GM21619 (cell line): ENCODE measurements around the gene TRPM2.
"Not testable (repeated sequence)": the region's sequence is repeated elsewhere in the genome, so short reads cannot be mapped to it uniquely, and the experiment has no call there.

Source experiments
- ATAC-seq: cut with Tn5 transposase; IDR thresholded peaks from one replicate; pipeline ENCODE4 v1.9.1; 2021; ENCODE audit not compliant: unreplicated experiment

TRPM2 gene

DNA sequence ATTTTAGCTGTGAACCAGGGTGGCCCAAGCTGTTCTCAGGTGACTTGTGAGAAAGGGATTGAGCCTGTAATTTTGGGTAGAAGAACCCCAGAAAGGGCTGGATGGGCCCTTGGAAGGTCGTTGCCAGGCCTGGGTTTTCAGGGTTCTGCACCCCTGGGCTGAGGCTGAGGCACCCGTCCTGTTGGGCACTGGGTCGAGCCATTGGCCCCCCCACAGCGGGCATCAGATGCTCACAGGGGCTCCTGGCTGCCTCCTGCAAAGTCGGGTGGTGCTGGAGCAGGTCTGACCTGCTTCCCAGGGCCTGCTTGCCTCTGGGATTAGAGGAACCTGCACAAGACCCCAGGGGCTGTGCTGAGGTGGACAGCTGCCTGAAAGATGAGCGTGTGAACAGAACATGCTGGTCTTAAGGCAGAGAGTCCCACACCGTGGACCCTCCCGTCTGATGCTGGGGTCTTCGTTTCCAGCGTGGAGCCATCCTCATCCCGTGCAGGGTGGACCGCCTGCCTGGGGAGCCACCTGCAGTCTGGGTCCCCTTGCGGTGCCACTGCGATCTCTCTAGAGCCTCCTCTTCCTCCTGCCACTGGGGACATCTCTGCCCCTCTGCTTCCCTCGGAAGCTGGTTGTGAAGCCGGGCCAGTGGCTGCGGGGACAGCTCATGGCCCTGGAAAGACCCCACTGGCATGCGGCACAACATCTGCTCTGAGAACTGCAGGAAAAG lies 1.7 kb upstream of the TRPM2 start:
- no peak for ATAC-seq

DNA sequence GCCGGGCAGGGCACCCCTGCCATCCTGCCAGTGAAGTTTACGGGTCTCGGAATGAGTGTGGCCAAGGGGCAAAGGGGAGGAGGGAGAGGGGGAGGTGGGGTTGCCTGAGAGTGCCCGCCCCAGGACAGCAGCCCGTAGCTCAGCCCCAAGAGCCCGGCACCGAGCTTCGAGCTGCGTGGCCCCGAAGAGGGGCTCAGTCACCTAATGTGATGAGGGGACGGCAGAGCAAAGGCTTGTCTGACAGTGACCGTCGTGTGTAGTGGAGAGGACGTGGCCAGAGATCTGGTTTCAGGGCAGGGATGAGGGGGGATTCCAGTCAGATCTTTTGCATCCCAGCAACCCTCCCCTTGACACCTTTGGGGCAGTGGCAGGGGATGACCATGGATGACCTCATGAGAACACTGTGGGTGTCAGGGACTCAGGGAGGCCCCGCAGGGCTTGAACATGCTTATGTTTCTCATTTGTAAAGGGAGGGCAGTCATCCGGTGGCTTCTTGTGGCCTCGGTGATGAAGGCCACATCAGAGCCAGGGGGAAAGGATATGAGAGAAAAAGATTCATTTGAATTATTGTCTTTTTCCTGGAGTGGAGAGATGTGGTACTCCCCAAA lies 1.1 kb upstream of the TRPM2 start:
- ATAC-seq = no peak

DNA sequence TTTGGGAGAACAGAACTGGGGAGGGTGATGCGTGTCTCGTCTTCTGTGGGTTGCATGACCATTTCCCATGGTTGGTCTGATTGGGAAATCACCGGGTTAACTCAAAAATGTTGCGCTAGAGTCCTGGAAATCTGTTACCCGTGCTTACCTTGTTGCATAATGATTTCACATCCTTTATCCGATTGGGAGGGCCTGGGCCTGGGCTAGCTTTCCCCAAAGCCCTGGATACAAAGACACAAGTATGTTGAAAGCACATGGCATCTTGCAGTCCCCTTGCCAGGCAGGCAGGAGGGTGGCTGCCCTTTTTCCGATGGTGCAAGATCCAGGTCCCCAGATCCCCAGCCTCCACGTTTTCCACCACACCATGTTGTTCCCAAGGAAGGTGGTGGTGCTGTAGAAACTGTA lies 582 bp downstream of the TRPM2 start:
- no peak for ATAC-seq

DNA sequence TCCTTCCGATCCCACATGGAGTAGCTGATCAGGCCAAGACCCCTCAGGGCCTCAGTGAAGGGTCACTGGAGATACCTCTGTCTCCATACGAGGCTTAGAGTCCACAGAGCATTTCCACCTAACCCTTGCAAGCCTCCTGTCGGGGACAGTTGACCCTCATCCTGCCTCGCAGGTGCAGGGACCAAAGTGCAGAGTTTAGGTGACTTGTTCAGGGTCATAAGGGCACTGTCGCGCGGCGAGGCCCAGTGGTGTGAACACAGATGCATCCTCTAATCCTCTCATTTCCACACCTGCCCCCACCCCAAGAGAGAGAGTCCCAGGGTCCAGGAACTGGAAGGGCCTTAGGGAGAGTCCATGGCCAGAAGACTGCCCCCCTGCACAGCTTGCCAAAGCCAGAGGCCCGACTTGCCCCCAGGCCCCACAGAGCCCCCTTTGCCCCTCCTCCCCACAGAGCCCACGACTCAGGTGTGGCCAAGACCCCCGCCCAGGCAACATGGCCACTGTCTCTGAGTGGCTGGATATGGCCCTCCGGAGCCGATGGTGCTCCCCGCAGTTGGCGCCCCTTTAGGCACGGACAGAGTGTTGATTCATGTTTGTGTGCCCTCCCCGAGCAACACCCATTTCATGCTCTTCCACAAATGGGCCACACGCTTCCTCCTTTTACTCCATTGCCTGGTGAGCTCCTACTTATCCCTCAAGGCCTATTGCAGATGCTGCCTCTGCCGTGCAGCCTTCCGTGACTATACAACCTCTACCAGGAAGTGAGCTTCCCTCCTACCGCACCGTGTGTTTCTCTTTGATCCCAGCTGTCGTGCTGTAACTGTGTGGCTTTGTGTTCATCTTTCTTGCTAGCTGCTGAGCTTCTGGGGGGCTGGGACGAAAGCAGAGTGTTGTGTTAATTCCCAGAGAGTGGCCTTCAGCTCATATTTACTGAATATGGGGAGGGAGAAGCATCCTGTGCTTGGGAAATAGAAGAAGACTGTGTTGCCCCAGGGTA lies 1.7 kb downstream of the TRPM2 start:
- ATAC-seq = no peak

DNA sequence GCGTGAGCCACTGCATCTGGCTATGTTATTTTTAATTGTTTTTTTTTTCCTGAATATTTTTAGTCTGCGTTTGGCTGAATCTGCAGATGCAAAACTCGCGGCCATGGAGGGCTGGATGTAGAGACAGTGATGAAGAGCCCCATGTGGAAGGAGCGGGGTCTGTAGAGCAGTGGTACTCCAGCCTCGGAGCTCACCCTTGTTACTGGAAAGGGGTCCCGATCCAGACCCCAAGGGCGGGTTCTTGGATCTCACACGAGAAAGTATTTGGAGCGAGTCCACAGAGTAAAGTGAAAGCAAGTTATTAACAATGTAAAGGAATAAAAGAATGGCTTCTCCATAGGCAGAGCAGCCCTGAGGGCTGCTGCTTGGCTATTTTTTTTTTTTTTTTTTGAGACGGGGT lies 2.7 kb downstream of the TRPM2 start:
- ATAC-seq = no peak

DNA sequence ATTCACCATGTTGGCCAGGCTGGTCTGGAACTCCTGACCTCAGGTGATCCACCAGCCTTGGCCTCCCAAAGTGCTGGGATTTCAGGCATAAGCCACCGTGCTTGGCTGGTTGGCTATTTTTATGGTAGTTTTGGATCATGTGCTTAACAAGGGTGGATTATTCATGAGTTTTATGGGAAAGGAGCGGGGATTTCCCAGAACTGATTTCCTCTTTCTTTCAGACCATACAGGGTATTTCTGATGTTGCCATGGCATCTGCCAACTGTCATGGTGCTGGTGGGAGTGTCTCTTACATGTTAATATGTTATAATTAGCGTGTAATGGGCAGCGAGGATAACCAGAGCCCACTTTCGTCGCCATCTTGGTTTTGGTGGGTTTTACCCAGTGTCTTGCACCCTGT lies 3.2 kb downstream of the TRPM2 start:
- no peak for ATAC-seq

DNA sequence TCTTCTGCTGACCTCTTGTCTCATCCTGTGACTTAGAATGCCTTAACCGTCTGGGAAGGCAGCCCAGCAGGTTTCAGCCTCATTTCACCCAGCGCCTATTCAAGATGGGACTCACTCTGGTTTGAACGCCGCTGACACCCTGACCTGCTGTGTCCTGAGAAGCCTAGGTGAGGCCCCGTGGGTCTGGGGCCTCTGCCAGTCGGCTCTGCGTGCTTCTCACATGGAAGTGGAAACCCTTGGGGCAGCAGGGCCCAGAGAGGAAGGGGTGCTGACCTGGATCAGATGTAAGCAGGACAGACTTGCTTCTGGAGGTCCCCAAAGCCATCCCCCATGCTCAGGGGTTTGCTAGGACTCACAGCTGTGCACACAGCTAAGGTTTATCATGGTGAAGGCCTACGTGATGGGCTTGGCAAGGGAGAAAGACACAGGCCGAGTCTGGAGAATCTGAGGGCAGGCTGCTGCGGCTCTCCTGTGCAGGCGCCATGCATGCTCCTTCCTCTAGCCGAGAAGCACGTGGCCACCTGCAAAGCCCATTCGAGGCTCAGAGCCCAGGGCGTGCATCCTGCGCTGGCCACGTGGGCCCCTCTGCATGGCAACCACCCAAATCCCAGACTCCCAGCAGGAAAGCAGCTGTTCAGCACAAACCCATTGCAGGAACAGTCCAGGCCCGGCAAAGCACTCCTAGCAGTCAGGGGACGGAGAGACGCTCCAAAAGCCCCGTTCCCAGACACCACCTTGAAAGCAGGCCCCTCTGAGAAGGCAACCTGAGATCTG lies 3.8 kb downstream of the TRPM2 start:
- no peak for ATAC-seq

DNA sequence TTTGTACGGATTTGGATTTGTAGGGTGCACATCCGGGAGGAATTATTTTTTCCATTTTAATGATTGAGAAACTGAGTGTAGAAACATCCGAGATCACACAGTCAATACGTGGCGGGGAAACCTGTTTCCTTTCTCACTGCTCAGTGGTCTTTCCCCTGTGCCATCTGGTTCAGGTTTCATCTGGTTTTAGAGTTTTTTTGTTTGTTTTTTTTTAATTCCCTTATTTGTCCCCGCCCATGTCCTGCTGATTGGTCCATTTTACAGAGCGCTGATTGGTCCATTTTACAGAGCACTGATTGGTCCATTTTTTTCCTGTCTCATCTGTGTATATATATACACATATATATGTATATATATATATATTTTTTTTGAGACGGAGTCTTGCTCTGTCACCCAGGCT lies 6.0 kb downstream of the TRPM2 start:
- ATAC-seq = no peak

DNA sequence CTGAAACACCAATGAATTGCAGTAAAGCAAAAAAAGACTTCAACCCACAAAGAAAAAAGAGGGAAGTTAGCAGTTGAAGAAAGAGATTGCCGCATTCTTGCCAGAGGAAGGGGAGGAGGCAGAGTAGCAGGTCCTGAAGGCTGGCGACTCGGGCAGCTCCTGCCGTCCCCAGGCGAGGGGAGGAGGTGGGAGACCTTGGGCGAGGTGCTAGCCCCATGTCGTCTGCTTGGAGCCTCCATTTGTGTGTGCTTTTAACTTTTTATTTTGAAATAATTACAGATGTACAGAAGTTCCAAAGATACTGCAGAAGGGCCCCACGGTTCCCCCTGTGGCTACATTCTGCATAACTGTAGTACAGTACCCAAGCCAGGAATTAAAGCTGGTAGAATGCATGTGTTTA lies 6.7 kb downstream of the TRPM2 start:
- ATAC-seq = no peak

DNA sequence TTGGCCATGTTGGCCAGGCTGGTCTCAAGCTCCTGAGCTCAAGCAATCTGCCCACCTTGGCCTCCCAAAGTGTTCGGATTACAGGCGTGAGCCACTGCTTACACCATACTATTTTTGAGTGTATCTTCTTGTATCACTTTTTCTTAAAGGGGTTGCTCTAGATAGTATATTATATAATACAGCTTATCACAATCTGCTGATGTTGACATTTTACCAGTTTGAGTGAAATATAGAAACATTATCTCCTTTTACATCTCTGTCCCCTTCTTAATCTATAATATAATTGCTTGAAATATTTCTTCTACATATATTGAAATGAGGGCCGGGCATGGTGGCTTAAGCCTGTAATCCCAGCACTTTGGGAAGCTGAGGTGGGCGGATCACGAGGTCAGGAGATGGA lies 8.5 kb downstream of the TRPM2 start:
- not testable (repeated sequence) for ATAC-seq

DNA sequence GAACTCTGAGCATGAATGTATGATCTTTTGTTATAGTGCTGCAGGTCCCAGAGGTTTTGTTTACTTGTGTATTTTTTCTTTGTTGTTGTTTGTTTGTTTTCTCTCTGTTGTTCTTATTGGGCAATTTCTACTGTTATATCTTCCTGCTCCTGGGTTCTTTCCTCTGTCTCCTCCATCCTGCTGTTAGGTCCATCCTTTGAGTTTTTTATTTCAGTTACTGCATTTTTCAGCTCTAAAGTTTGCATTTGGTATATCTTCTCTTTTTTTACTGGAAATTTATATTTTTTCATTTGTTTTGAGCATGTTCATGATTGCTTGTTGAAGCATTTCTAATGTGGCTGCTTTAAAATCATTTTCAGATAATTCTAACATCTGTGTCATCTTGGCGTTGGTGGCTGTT lies 9.9 kb downstream of the TRPM2 start:
- no peak for ATAC-seq

DNA sequence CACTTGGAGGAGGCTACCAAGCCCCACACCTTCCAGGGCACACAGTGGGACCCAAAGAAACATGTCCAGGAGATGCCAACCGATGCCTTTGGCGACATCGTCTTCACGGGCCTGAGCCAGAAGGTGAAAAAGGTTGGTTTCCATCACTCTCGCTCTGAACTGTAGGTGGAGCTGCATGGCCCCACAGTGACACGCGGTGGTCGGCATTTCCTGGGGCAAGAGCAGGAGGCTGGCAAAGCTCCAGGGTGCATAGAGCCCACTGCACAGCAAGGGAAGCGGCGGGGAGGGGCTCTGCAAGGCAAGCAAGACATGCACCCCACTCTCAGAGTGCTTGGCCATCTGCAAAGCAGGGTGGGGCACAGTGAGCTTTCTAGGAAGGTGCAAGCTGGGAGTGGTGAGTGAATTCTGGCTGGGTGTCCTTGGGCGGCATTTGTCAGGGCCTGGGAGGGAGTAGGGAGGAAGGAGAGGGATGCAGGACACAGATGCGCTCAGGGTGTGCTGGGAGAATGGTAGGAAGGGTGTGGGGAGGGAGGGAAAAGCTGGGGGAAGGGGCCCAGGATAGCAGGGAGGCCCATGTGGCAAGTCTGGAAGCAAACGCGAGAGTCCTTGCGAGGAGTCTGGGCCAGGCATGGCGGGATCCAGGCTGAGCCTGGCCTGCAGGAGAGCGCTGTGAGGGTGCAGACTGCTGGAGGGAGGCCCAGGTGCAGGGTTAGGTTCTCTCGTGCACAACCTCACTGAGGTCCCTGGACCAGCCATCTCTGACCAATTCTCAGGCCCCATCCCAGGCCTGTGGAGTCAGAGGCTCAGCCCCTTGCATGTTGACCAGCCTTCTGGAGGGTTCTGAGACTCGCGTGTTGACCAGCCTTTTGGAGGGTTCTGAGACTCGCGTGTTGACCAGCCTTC lies 11.0 kb downstream of the TRPM2 start:
- ATAC-seq = no peak

DNA sequence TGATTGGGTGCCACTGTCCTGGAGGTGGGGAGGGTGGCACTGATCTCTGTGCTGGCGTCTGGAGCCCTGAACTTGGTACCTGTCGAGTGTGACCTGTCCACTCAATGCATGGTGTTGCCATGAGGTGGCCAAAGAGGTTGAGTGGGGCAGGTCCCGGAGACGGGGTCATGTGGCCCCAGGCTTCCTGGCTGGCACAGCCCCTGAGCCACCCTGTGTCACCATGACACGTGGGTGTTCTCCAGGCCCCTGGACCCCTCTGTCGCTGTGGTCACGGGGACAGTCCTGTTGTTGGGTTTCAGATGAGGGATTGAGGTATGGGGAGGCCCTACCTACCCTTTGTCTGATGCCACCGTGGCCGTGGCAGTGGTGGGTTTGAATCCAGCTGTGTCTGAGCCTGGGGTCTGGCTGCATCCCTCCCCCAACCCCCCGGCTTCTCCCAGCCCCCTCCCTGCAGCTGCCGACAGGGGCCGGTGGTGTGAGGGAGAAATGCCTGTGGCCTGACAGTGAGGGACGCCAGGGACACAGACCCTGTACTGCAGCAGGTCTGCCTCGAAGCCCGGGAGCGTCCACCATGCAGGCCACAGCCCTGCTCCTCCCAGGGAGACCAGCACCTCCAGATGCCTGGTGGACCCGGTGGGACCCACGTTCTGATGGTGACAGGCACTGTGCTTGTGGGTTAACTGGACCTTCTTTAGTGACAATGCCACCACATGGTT lies 12.0 kb downstream of the TRPM2 start:
- no peak for ATAC-seq

DNA sequence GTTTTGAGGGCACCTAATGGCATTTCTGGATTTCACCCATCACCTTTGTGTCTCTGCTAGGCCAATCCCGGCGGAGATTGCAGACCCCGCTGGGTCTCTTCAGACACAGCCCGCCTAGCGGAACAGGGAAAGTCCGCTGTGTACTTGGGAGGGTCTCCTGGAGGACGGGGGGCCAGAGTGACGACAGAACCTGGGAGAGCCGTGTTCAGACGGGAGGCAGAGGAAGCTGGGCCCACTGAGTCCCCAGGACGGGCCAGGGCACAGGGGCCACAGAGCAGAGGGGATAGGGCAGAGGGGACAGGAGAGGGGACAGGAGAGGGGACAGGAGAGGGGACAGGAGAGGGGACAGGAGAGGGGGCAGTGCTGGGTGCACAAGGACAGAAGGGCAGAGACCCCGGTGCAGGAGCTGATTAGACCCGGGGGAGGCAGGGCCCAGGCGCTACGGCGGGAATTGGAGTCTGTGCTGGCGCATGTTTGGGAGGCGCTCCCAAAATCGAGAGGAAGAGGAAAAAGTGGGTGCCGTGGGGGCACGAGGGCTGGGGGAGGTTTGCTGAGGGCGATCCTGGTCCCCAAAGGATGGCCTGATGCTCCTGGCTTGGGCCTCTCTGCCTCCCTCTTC lies 12.7 kb downstream of the TRPM2 start:
- ATAC-seq = no peak

DNA sequence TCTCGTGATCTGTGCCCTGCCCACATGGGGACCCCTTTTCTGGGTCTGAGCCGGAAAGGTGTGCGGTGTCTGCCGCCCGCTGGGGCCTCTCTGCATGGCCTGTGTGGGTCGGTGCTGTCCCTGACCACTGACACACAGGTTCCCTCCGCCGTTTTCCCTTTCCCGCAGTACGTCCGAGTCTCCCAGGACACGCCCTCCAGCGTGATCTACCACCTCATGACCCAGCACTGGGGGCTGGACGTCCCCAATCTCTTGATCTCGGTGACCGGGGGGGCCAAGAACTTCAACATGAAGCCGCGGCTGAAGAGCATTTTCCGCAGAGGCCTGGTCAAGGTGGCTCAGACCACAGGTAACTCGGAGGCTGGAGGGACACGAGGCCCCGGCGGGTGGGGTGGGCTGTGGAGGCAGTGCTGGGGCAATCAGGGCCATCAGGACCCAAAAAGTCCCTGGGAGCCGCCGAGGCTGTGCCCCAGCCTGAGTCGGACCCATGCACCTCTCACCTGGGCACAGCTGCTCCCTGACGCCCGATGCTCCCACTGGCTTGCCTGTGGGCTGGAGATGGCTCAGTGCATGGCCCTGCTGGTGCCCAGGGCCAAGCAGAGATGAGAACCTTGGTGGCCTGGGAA lies 13.3 kb downstream of the TRPM2 start:
- ATAC-seq = no peak

DNA sequence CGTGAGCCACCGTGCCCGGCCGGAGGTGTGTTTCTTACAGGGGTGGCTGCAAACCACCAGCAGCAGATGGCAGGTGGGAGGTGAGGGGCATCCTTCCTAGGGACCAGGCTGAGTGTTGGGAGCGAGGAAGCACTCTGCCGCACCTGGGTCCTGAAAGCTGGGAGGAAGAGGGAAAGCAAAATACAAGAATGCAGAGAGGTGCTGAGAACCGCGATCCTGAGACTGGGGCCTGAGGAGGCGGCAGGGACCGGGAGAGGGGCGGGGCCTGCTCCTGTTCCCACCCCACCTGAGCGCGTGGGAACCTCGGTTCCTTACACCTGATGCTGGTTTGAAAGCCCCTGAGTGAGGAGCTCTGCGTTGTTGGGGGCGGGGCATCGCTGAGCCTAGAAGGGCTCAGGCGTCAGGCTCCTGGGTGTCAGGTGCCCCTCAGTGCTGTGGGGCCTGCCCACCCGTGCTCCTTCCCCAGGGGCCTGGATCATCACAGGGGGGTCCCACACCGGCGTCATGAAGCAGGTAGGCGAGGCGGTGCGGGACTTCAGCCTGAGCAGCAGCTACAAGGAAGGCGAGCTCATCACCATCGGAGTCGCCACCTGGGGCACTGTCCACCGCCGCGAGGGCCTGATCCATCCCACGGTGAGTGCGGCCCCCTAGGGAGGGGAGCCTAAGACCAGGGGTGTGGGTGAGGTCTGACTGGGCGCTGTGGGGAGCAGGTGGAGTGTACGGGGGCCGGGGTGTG lies 15.5 kb downstream of the TRPM2 start:
- no peak for ATAC-seq

DNA sequence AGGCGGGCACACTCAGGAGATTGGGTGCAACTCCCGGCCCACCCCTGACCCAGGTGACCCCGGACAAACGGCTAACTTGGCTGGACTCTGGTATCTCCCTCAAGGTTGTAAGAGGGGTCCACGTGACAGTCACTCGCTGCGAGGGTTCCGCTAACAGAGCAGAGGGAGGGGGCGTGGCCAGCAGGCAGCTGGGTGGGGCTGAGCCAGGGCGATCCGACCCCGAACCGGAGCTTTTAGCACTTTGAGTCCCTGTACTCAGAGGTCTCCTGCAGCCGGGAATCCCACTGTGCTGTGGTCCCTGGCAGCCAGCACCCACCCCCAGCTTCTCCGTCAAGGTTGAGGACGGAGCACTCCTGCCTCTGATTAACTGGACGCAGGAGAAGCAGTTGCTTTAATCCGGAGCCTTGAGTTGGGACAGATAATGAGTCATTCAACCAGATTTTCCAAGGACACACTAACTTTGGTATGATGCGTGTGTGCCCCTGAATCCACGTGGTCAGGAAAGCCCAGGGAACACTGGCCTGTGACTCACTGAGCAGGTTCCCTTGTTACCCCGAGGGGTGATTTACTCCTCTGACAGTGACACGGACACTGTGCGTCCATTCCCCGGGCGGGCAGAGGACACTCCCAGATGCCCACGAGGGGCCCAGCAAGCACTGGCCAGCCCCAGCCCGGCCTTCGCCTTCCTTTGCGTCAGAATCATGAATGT lies 16.8 kb downstream of the TRPM2 start:
- no peak for ATAC-seq
